BLaER1 (cell line): ENCODE results near the gene OR51M1.
"Not testable (repeated sequence)": the region's sequence is repeated elsewhere in the genome, so short reads cannot be mapped to it uniquely, and the experiment has no call there.

Experiments used
- H3K27ac ChIP-seq: shearing (Covaris generic); formaldehyde crosslinking; 2 replicates; pipeline ENCODE4 v1.8.1; 2022
- H3K27me3 ChIP-seq: shearing (Covaris generic); formaldehyde crosslinking; 2 replicates; pipeline ENCODE4 v1.8.1; 2022
- H3K36me3 ChIP-seq: shearing (Covaris generic); formaldehyde crosslinking; 2 replicates; pipeline ENCODE4 v1.8.1; 2022
- H3K4me1 ChIP-seq: shearing (Covaris generic); formaldehyde crosslinking; 2 replicates; pipeline ENCODE4 v1.8.1; 2022
- H3K4me2 ChIP-seq: shearing (Covaris generic); formaldehyde crosslinking; 2 replicates; pipeline ENCODE4 v1.8.1; 2022
- H3K4me3 ChIP-seq: shearing (Covaris generic); formaldehyde crosslinking; 2 replicates; pipeline ENCODE4 v1.8.1; 2022
- H3K9ac ChIP-seq: shearing (Covaris generic); formaldehyde crosslinking; 2 replicates; pipeline ENCODE4 v1.8.1; 2022
- H3K9me3 ChIP-seq: shearing (Covaris generic); formaldehyde crosslinking; 2 replicates; pipeline ENCODE4 v1.8.1; 2022
- H4K20me1 ChIP-seq: shearing (Covaris generic); formaldehyde crosslinking; 2 replicates; pipeline ENCODE4 v1.8.1; 2022
- Cebpa-rat ChIP-seq: shearing (Covaris generic); IDR thresholded peaks from 2 replicates; pipeline ENCODE4 v1.8.1; 2022

Gene OR51M1

GRCh38 chr11:5362017-5362625, 21.5 kb upstream of the OR51M1 start:
- Histone ChIP-seq H3K4me1 (peaks cover 16% of the 10 kb centered on the region), H3K9me3 (0 out of 2 replicates have a peak, but pooled peaks cover 4% of the 10 kb centered on the region), H3K4me3 (no peak overlapping the region), H3K9ac (no peak overlapping the region), H3K36me3 (no peaks in the 10 kb centered on the region), H3K27me3 (no peaks in the 10 kb centered on the region), H3K27ac (no peak overlapping the region), H3K4me2 (no peak overlapping the region), H4K20me1 (no peaks in the 10 kb centered on the region)
- TF ChIP-seq Cebpa-rat = no peak

- Histone ChIP-seq H3K4me2 (peak overlapping the region; percentile 48; the same call in 1 of the 2 replicates), H3K27ac (no peak overlapping the region), H3K4me3 (no peak overlapping the region)
Observed at GRCh38 chr11:5363679-5364078, 19.9 kb upstream of the OR51M1 start.

GRCh38 chr11:5364214-5364613, 19.4 kb upstream of the OR51M1 start:
- Histone ChIP-seq H3K36me3 (no peaks in the 10 kb centered on the region), H3K4me2 (peak overlapping the region; percentile 48), H3K9me3 (0 out of 2 replicates have a peak, but pooled peaks cover 4% of the 10 kb centered on the region)

More at GRCh38 chr11:5363679-5364078, 19.9 kb upstream of the OR51M1 start:
- Histone ChIP-seq H3K27me3 (no peaks in the 10 kb centered on the region), H3K36me3 (no peaks in the 10 kb centered on the region), H3K4me1 (peaks cover 16% of the 10 kb centered on the region), H3K9ac (no peak overlapping the region), H3K9me3 (0 out of 2 replicates have a peak, but pooled peaks cover 4% of the 10 kb centered on the region), H4K20me1 (no peaks in the 10 kb centered on the region)
- no peak for TF ChIP-seq Cebpa-rat

GRCh38 chr11:5366365-5366764, 17.2 kb upstream of the OR51M1 start:
- H3K9ac ChIP-seq, H3K4me3 ChIP-seq, H3K36me3 ChIP-seq, H4K20me1 ChIP-seq, H3K4me2 ChIP-seq, H3K27ac ChIP-seq, H3K9me3 ChIP-seq, H3K27me3 ChIP-seq: not testable (repeated sequence)
- peaks cover 16% of the 10 kb centered on the region for H3K4me1 ChIP-seq

More at GRCh38 chr11:5364214-5364613, 19.4 kb upstream of the OR51M1 start:
- no peak overlapping the region for H3K27ac ChIP-seq
- H3K27me3 ChIP-seq = no peaks in the 10 kb centered on the region
- no peak overlapping the region for H3K4me3 ChIP-seq
- no peak overlapping the region for H3K9ac ChIP-seq
- H3K4me1 ChIP-seq = peaks cover 16% of the 10 kb centered on the region
- no peaks in the 10 kb centered on the region for H4K20me1 ChIP-seq
- no peak for TF ChIP-seq Cebpa-rat

- no peak overlapping the region for H3K9ac ChIP-seq
- H3K27me3 ChIP-seq = no peaks in the 10 kb centered on the region
- H3K4me2 ChIP-seq = no peak overlapping the region
- H3K36me3 ChIP-seq = no peaks in the 10 kb centered on the region
- no peaks in the 10 kb centered on the region for H4K20me1 ChIP-seq
- peaks cover 16% of the 10 kb centered on the region for H3K4me1 ChIP-seq
- no peak for TF ChIP-seq Cebpa-rat
- no peak overlapping the region for H3K4me3 ChIP-seq
- H3K9me3 ChIP-seq = no peaks in the 10 kb centered on the region
- H3K27ac ChIP-seq = no peak overlapping the region
Observed at GRCh38 chr11:5366856-5367255, 16.8 kb upstream of the OR51M1 start.

- Histone ChIP-seq H3K27me3 (no peaks in the 10 kb centered on the region), H4K20me1 (no peaks in the 10 kb centered on the region), H3K4me3 (no peak overlapping the region), H3K4me1 (peaks cover 16% of the 10 kb centered on the region), H3K36me3 (no peaks in the 10 kb centered on the region), H3K9ac (no peak overlapping the region), H3K9me3 (no peaks in the 10 kb centered on the region), H3K27ac (no peak overlapping the region), H3K4me2 (no peak overlapping the region)
- TF ChIP-seq Cebpa-rat = no peak
Observed at GRCh38 chr11:5367448-5368074, 16.1 kb upstream of the OR51M1 start.

- TF ChIP-seq Cebpa-rat = no peak
- Histone ChIP-seq H3K4me1 (peaks cover 15% of the 10 kb centered on the region), H3K4me2 (no peak overlapping the region), H3K36me3 (no peaks in the 10 kb centered on the region), H4K20me1 (no peaks in the 10 kb centered on the region), H3K27ac (no peak overlapping the region), H3K27me3 (no peaks in the 10 kb centered on the region), H3K9me3 (peaks cover 7% of the 10 kb centered on the region), H3K4me3 (no peak overlapping the region), H3K9ac (no peak overlapping the region)
Observed at GRCh38 chr11:5368502-5369043, 15.0 kb upstream of the OR51M1 start.

- Histone ChIP-seq H3K9ac (no peak overlapping the region), H3K9me3 (peaks cover 7% of the 10 kb centered on the region), H3K36me3 (no peaks in the 10 kb centered on the region), H3K27ac (no peak overlapping the region), H3K4me2 (no peak overlapping the region), H3K4me1 (peaks cover 3% of the 10 kb centered on the region), H3K4me3 (no peak overlapping the region), H4K20me1 (no peaks in the 10 kb centered on the region), H3K27me3 (no peaks in the 10 kb centered on the region)
- TF ChIP-seq Cebpa-rat = no peak
Observed at GRCh38 chr11:5369789-5370188, 13.8 kb upstream of the OR51M1 start.

- no peak overlapping the region for H3K4me2 ChIP-seq
- H3K4me1 ChIP-seq = no peaks in the 10 kb centered on the region
- H3K4me3 ChIP-seq = no peak overlapping the region
- H3K27ac ChIP-seq = no peak overlapping the region
- H3K9me3 ChIP-seq = no peaks in the 10 kb centered on the region
- TF ChIP-seq Cebpa-rat = no peak
- no peaks in the 10 kb centered on the region for H3K36me3 ChIP-seq
- H3K9ac ChIP-seq = no peak overlapping the region
- no peaks in the 10 kb centered on the region for H3K27me3 ChIP-seq
- no peaks in the 10 kb centered on the region for H4K20me1 ChIP-seq
Observed at GRCh38 chr11:5380740-5381342, 2.8 kb upstream of the OR51M1 start.

GRCh38 chr11:5384335-5384734, 723 bp downstream of the OR51M1 start:
- H3K4me2 ChIP-seq = no peak overlapping the region
- H3K9me3 ChIP-seq = no peaks in the 10 kb centered on the region
- H3K4me1 ChIP-seq = no peaks in the 10 kb centered on the region
- no peak overlapping the region for H3K9ac ChIP-seq
- no peak for TF ChIP-seq Cebpa-rat
- no peaks in the 10 kb centered on the region for H3K27me3 ChIP-seq
- H3K27ac ChIP-seq = no peak overlapping the region
- H3K4me3 ChIP-seq = no peak overlapping the region
- no peaks in the 10 kb centered on the region for H4K20me1 ChIP-seq
- no peaks in the 10 kb centered on the region for H3K36me3 ChIP-seq
